ENCODE measurements around the gene GLS.
A peak's percentile ranks its signal among the peaks of the same experiment; 100 is the strongest.

DNA sequence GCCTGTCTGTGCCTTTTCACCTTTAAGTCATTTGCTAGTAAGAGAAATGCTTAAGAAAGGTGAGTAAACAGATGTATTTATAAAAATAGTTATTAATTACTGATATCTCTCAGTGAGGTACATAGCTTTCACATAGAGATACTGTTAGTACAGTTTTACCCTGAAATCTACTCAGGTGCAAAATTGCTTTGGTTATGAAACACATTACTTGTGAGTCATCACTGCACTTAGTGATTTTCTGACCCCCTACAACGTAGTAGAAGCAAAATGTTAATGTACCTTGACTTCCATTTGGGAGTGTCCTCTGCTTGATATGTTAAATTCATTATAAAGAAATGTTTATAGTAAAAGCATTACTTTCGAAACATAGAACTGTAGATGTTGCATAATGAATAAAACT lies 6.5 kb downstream of the GLS start:
- TF ChIP-seq POLR2A (IDR thresholded peaks at IDR 0.05; ENCODE audit: low read depth, low read length) = no peak
- no peak for TF ChIP-seq JUN (IDR thresholded peaks at IDR 0.05; ENCODE audit: borderline replicate concordance, insufficient read depth, insufficient read length, low read depth)
- TF ChIP-seq, protein P1, sequence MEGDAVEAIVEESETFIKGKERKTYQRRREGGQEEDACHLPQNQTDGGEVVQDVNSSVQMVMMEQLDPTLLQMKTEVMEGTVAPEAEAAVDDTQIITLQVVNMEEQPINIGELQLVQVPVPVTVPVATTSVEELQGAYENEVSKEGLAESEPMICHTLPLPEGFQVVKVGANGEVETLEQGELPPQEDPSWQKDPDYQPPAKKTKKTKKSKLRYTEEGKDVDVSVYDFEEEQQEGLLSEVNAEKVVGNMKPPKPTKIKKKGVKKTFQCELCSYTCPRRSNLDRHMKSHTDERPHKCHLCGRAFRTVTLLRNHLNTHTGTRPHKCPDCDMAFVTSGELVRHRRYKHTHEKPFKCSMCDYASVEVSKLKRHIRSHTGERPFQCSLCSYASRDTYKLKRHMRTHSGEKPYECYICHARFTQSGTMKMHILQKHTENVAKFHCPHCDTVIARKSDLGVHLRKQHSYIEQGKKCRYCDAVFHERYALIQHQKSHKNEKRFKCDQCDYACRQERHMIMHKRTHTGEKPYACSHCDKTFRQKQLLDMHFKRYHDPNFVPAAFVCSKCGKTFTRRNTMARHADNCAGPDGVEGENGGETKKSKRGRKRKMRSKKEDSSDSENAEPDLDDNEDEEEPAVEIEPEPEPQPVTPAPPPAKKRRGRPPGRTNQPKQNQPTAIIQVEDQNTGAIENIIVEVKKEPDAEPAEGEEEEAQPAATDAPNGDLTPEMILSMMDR (IDR thresholded peaks at IDR 0.05; ENCODE audit: extremely low read depth in 1 of 2, insufficient read depth in 1 of 2, low read depth in 1 of 2, low read length in 2 of 2) = no peak
- TF ChIP-seq EZH2 (IDR thresholded peaks at IDR 0.05; ENCODE audit: borderline replicate concordance, low read depth, low read length, severe bottlenecking) = no peak
- TF ChIP-seq POLR2AphosphoS5 (IDR thresholded peaks at IDR 0.05; ENCODE audit: insufficient read depth, low read depth, low read length) = no peak
- TF ChIP-seq FOS (IDR thresholded peaks at IDR 0.05; ENCODE audit: borderline replicate concordance, insufficient read depth, low read length) = peak; percentile 47

All from endothelial cell of umbilical vein (primary cell).